ENCODE measurements around the gene CDC42EP4.

- TF ChIP-seq CTCF (conservative IDR thresholded peaks at IDR 0.05; ENCODE audit: low read depth, low read length) (no peak), EZH2 (IDR thresholded peaks at IDR 0.05; ENCODE audit: low read length, unreplicated experiment) (no peak), EZH2phosphoT487 (IDR thresholded peaks at IDR 0.05; ENCODE audit: borderline replicate concordance, low read length) (no peak)
These were observed 60.8 kb downstream of the CDC42EP4 start for GRCh38 chr17:73250851-73251640.

All from PC-3 (cell line).